ENCODE data around the gene DNER.
A peak's percentile ranks its signal among the peaks of the same experiment; 100 is the strongest.

DNER gene

GRCh38 chr2:229416116-229416694, 298.1 kb downstream of the DNER start:
- Mint-ChIP-seq H3K9me3 (no peaks in the 10 kb centered on the region), H3K4me3 (peak overlapping the region; percentile 20), H3K27ac (peak overlapping the region; percentile 83), H3K4me1 (ENCODE audit: low read depth) (peaks cover 56% of the 10 kb centered on the region), H3K27me3 (peaks cover 23% of the 10 kb centered on the region), H3K36me3 (ENCODE audit: low read depth) (no peaks in the 10 kb centered on the region)
- intact Hi-C loops (cut with micrococcal nuclease): loop anchor here (2.0 kb wide), 1 partner anchor 85 kb away; no protein-coding TSS in a partner anchor

GRCh38 chr2:229414631-229415030, 299.7 kb downstream of the DNER start:
- peaks cover 58% of the 10 kb centered on the region for H3K4me1 Mint-ChIP-seq (ENCODE audit: low read depth)
- intact Hi-C loops (cut with micrococcal nuclease): loop anchor here (5.0 kb wide), 1 partner anchor 127 kb away; no protein-coding TSS in a partner anchor
- peaks cover 25% of the 10 kb centered on the region for H3K27me3 Mint-ChIP-seq
- no peaks in the 10 kb centered on the region for H3K36me3 Mint-ChIP-seq (ENCODE audit: low read depth)
- no peak overlapping the region for H3K27ac Mint-ChIP-seq
- no peaks in the 10 kb centered on the region for H3K9me3 Mint-ChIP-seq
- H3K4me3 Mint-ChIP-seq: no peak overlapping the region

- peaks cover 16% of the 10 kb centered on the region for H3K27me3 Mint-ChIP-seq
- intact Hi-C loops (cut with micrococcal nuclease): loop anchor here (5.0 kb wide), 1 partner anchor 125 kb away; no protein-coding TSS in a partner anchor
- no peaks in the 10 kb centered on the region for H3K9me3 Mint-ChIP-seq
- no peak overlapping the region for H3K27ac Mint-ChIP-seq
- no peak overlapping the region for H3K4me3 Mint-ChIP-seq
- H3K36me3 Mint-ChIP-seq (ENCODE audit: low read depth): no peaks in the 10 kb centered on the region
- H3K4me1 Mint-ChIP-seq (ENCODE audit: low read depth): peaks cover 65% of the 10 kb centered on the region
These were observed 301.7 kb downstream of the DNER start for GRCh38 chr2:229412686-229413085.

GRCh38 chr2:229410946-229411345, 303.4 kb downstream of the DNER start:
- Mint-ChIP-seq H3K4me1 (ENCODE audit: low read depth) (peaks cover 61% of the 10 kb centered on the region), H3K9me3 (no peaks in the 10 kb centered on the region), H3K4me3 (no peak overlapping the region), H3K36me3 (ENCODE audit: low read depth) (no peaks in the 10 kb centered on the region), H3K27ac (no peak overlapping the region), H3K27me3 (peaks cover 12% of the 10 kb centered on the region)
- intact Hi-C loops (cut with micrococcal nuclease): loop anchor here (5.0 kb wide), 1 partner anchor 124 kb away; no protein-coding TSS in a partner anchor

GRCh38 chr2:229410264-229410663, 304.1 kb downstream of the DNER start:
- intact Hi-C loops (cut with micrococcal nuclease): loop anchor here (5.0 kb wide), 1 partner anchor 123 kb away; no protein-coding TSS in a partner anchor
- Mint-ChIP-seq H3K36me3 (ENCODE audit: low read depth) (no peaks in the 10 kb centered on the region), H3K9me3 (no peaks in the 10 kb centered on the region), H3K4me1 (ENCODE audit: low read depth) (peaks cover 54% of the 10 kb centered on the region), H3K27ac (peak overlapping the region; percentile 24), H3K4me3 (no peak overlapping the region), H3K27me3 (peaks cover 12% of the 10 kb centered on the region)

- Mint-ChIP-seq H3K4me3 (no peak overlapping the region), H3K4me1 (ENCODE audit: low read depth) (peaks cover 54% of the 10 kb centered on the region), H3K36me3 (ENCODE audit: low read depth) (no peaks in the 10 kb centered on the region), H3K27me3 (peaks cover 12% of the 10 kb centered on the region), H3K27ac (peak overlapping the region; percentile 24), H3K9me3 (no peaks in the 10 kb centered on the region)
- intact Hi-C loops (cut with micrococcal nuclease): loop anchor here (2.0 to 5.0 kb wide), 2 partner anchors 79 to 122 kb away; no protein-coding TSS in a partner anchor
These were observed 304.6 kb downstream of the DNER start for GRCh38 chr2:229409751-229410181.

GRCh38 chr2:229408962-229409361, 305.4 kb downstream of the DNER start:
- peaks cover 12% of the 10 kb centered on the region for H3K27me3 Mint-ChIP-seq
- no peak overlapping the region for H3K4me3 Mint-ChIP-seq
- no peaks in the 10 kb centered on the region for H3K36me3 Mint-ChIP-seq (ENCODE audit: low read depth)
- no peaks in the 10 kb centered on the region for H3K9me3 Mint-ChIP-seq
- peak overlapping the region; percentile 78 for H3K27ac Mint-ChIP-seq
- peaks cover 48% of the 10 kb centered on the region for H3K4me1 Mint-ChIP-seq (ENCODE audit: low read depth)
- intact Hi-C loops (cut with micrococcal nuclease): loop anchor here (2.0 kb wide), 1 partner anchor 78 kb away; no protein-coding TSS in a partner anchor

GRCh38 chr2:229408356-229408755, 306.0 kb downstream of the DNER start:
- intact Hi-C loops (cut with micrococcal nuclease): loop anchor here (2.0 kb wide), 1 partner anchor 78 kb away; no protein-coding TSS in a partner anchor
- peaks cover 11% of the 10 kb centered on the region for H3K27me3 Mint-ChIP-seq
- H3K9me3 Mint-ChIP-seq: no peaks in the 10 kb centered on the region
- no peak overlapping the region for H3K4me3 Mint-ChIP-seq
- peaks cover 50% of the 10 kb centered on the region for H3K4me1 Mint-ChIP-seq (ENCODE audit: low read depth)
- no peaks in the 10 kb centered on the region for H3K36me3 Mint-ChIP-seq (ENCODE audit: low read depth)
- peak overlapping the region; percentile 78 for H3K27ac Mint-ChIP-seq

- H3K4me1 Mint-ChIP-seq (ENCODE audit: low read depth): peaks cover 44% of the 10 kb centered on the region
- no peak overlapping the region for H3K4me3 Mint-ChIP-seq
- H3K27ac Mint-ChIP-seq: peak overlapping the region; percentile 28
- H3K9me3 Mint-ChIP-seq: no peaks in the 10 kb centered on the region
- intact Hi-C loops (cut with micrococcal nuclease): no loop called here
- H3K36me3 Mint-ChIP-seq (ENCODE audit: low read depth): no peaks in the 10 kb centered on the region
- H3K27me3 Mint-ChIP-seq: peaks cover 5% of the 10 kb centered on the region
These were observed 307.2 kb downstream of the DNER start for GRCh38 chr2:229407170-229407569.

GRCh38 chr2:229405796-229406195, 308.6 kb downstream of the DNER start:
- no peaks in the 10 kb centered on the region for H3K9me3 Mint-ChIP-seq
- H3K4me3 Mint-ChIP-seq: no peak overlapping the region
- H3K27ac Mint-ChIP-seq: no peak overlapping the region
- H3K27me3 Mint-ChIP-seq: peaks cover 5% of the 10 kb centered on the region
- intact Hi-C loops (cut with micrococcal nuclease): no loop called here
- H3K4me1 Mint-ChIP-seq (ENCODE audit: low read depth): peaks cover 43% of the 10 kb centered on the region
- no peaks in the 10 kb centered on the region for H3K36me3 Mint-ChIP-seq (ENCODE audit: low read depth)

- Mint-ChIP-seq H3K9me3 (no peaks in the 10 kb centered on the region), H3K27me3 (no peaks in the 10 kb centered on the region), H3K36me3 (ENCODE audit: low read depth) (no peaks in the 10 kb centered on the region), H3K4me1 (ENCODE audit: low read depth) (peaks cover 24% of the 10 kb centered on the region), H3K27ac (no peak overlapping the region), H3K4me3 (no peak overlapping the region)
- intact Hi-C loops (cut with micrococcal nuclease): no loop called here
These were observed 311.1 kb downstream of the DNER start for GRCh38 chr2:229403296-229403695.

- peaks cover 6% of the 10 kb centered on the region for H3K4me1 Mint-ChIP-seq (ENCODE audit: low read depth)
These were observed 313.0 kb downstream of the DNER start for GRCh38 chr2:229401171-229401865.

GRCh38 chr2:229393926-229394325, 320.4 kb downstream of the DNER start:
- H3K27ac Mint-ChIP-seq: no peak overlapping the region
- H3K36me3 Mint-ChIP-seq (ENCODE audit: low read depth): no peaks in the 10 kb centered on the region
- H3K4me1 Mint-ChIP-seq (ENCODE audit: low read depth): peaks cover 5% of the 10 kb centered on the region
- intact Hi-C loops (cut with micrococcal nuclease): no loop called here
- H3K27me3 Mint-ChIP-seq: peaks cover 8% of the 10 kb centered on the region
- no peak overlapping the region for H3K4me3 Mint-ChIP-seq
- H3K9me3 Mint-ChIP-seq: peaks cover 20% of the 10 kb centered on the region

More at GRCh38 chr2:229401171-229401865, 313.0 kb downstream of the DNER start:
- H3K9me3 Mint-ChIP-seq: peaks cover 7% of the 10 kb centered on the region
- no peak overlapping the region for H3K4me3 Mint-ChIP-seq
- H3K27me3 Mint-ChIP-seq: peaks cover 8% of the 10 kb centered on the region
- no peak overlapping the region for H3K27ac Mint-ChIP-seq
- intact Hi-C loops (cut with micrococcal nuclease): no loop called here
- no peaks in the 10 kb centered on the region for H3K36me3 Mint-ChIP-seq (ENCODE audit: low read depth)

GRCh38 chr2:229392196-229392595, 322.2 kb downstream of the DNER start:
- intact Hi-C loops (cut with micrococcal nuclease): no loop called here

More at GRCh38 chr2:229392196-229392595, 322.2 kb downstream of the DNER start:
- H3K4me3 Mint-ChIP-seq: no peak overlapping the region
- no peaks in the 10 kb centered on the region for H3K36me3 Mint-ChIP-seq (ENCODE audit: low read depth)
- peaks cover 8% of the 10 kb centered on the region for H3K4me1 Mint-ChIP-seq (ENCODE audit: low read depth)
- H3K9me3 Mint-ChIP-seq: peaks cover 13% of the 10 kb centered on the region
- H3K27me3 Mint-ChIP-seq: peaks cover 10% of the 10 kb centered on the region
- no peak overlapping the region for H3K27ac Mint-ChIP-seq

Data from dendritic cell treated with granulocyte-macrophage colony-stimulating factor and Interleukin-4, amounts not matched to agents 40 ng/mL and 50 ng/mL, for 4 days (primary cell).